Neural progenitor cell (in vitro differentiated cells): Measurements from ENCODE around the gene RNF169. TPM values are rescaled to one million over a fixed set of nuclear protein-coding genes. Genes with fewer than 3 reads are reported as not detected.
A peak's percentile ranks its signal among the peaks of the same experiment; 100 is the strongest.

ENCODE experiments used
- DNase-seq: peaks from one replicate; pipeline ENCODE4 v3.0.0-alpha.2; 2016; ENCODE audit warnings: low spot score
- H2AFZ ChIP-seq: fragments of 200-600 bp; sonication (generic); replicated peaks from 2 replicates; pipeline ENCODE4 v1.6.1; 2016; ENCODE audit warnings: antibody characterized with exemption
- H3F3A ChIP-seq: fragments of 200-600 bp; sonication (generic); 2 replicates; pipeline ENCODE4 v1.6.1; 2016; ENCODE audit warnings: antibody characterized with exemption, low read depth
- H3K27ac ChIP-seq: fragments of 200-600 bp; sonication (generic); 2 replicates; pipeline ENCODE4 v1.5.1; 2016; ENCODE audit warnings: mild to moderate bottlenecking
- H3K27me3 ChIP-seq: fragments of 200-600 bp; sonication (generic); 2 replicates; pipeline ENCODE4 v1.6.1; 2016; ENCODE audit warnings: mild to moderate bottlenecking, moderate library complexity
- H3K36me3 ChIP-seq: fragments of 200-600 bp; sonication (generic); 2 replicates; pipeline ENCODE4 v1.5.1; 2016
- H3K4me1 ChIP-seq: fragments of 200-600 bp; sonication (generic); 2 replicates; pipeline ENCODE4 v1.6.1; 2016; ENCODE audit warnings: mixed run types
- H3K4me2 ChIP-seq: fragments of 200-600 bp; sonication (generic); 2 replicates; pipeline ENCODE4 v1.6.1; 2016
- H3K4me3 ChIP-seq: fragments of 200-600 bp; sonication (generic); 2 replicates; pipeline ENCODE4 v1.5.1; 2016
- H3K79me2 ChIP-seq: fragments of 200-600 bp; sonication (generic); 2 replicates; pipeline ENCODE4 v1.6.1; 2016; ENCODE audit warnings: low read depth
- H3K9ac ChIP-seq: fragments of 200-600 bp; sonication (generic); 2 replicates; pipeline ENCODE4 v1.6.1; 2016
- H3K9me3 ChIP-seq: fragments of 200-600 bp; sonication (generic); 2 replicates; pipeline ENCODE4 v1.5.1; 2016; ENCODE audit warnings: low read depth
- H4K20me1 ChIP-seq: fragments of 200-600 bp; sonication (generic); 2 replicates; pipeline ENCODE4 v1.6.1; 2016; ENCODE audit warnings: low read depth
- H3K27ac Mint-ChIP-seq: 3 replicates; pipeline ENCODE4 v1.8.0; 2021; ENCODE audit warnings: mixed read lengths
- H3K27me3 Mint-ChIP-seq: 2 replicates; pipeline ENCODE4 v1.8.0; 2022; ENCODE audit warnings: low read depth, mild to moderate bottlenecking, inconsistent platforms, moderate library complexity, mixed read lengths; ENCODE audit not compliant: insufficient read depth
- H3K36me3 Mint-ChIP-seq: 3 replicates; pipeline ENCODE4 v1.8.0; 2021; ENCODE audit warnings: mixed read lengths
- H3K4me1 Mint-ChIP-seq: 3 replicates; pipeline ENCODE4 v1.8.0; 2021; ENCODE audit warnings: mixed read lengths
- H3K4me3 Mint-ChIP-seq: 3 replicates; pipeline ENCODE4 v1.8.0; 2021; ENCODE audit warnings: mild to moderate bottlenecking, moderate library complexity, mixed read lengths
- H3K9me3 Mint-ChIP-seq: 3 replicates; pipeline ENCODE4 v1.8.0; 2020; ENCODE audit warnings: mixed read lengths
- EZH2 ChIP-seq: fragments of 200-600 bp; sonication (generic); IDR thresholded peaks from 2 replicates; pipeline ENCODE4 v1.6.1; 2017; ENCODE audit warnings: antibody characterized with exemption, mild to moderate bottlenecking, moderate library complexity
- EZH2phosphoT487 ChIP-seq: fragments of 200-600 bp; sonication (generic); IDR thresholded peaks from 2 replicates; pipeline ENCODE4 v1.6.1; 2017; ENCODE audit warnings: antibody characterized with exemption
- microRNA-seq: library from miRNA; unstranded; fragments of <30 nt; microRNA quantifications from one replicate; pipeline ENCODE4, GENCODE V29; 2016
- small RNA-seq: library from RNA; depleted of rRNA; stranded (forward); fragments of <200 nt; gene quantifications from one replicate; pipeline ENCODE3, GENCODE V24; 2015
- total RNA-seq: library from RNA; depleted of rRNA; stranded (reverse); fragments of >200 nt; gene quantifications from 2 replicates; pipeline ENCODE4 v1.2.3, GENCODE V29; 2015; ENCODE audit warnings: low replicate concordance
- TF ChIP-seq, protein P1 (sequence below): fragments of 200-600 bp; sonication (generic); IDR thresholded peaks from 2 replicates; pipeline ENCODE4 v1.5.1; 2017; ENCODE audit warnings: antibody characterized with exemption, mild to moderate bottlenecking

RNF169 gene
- total RNA-seq, 1 donor from 2014 or later = 30.2 TPM

DNA sequence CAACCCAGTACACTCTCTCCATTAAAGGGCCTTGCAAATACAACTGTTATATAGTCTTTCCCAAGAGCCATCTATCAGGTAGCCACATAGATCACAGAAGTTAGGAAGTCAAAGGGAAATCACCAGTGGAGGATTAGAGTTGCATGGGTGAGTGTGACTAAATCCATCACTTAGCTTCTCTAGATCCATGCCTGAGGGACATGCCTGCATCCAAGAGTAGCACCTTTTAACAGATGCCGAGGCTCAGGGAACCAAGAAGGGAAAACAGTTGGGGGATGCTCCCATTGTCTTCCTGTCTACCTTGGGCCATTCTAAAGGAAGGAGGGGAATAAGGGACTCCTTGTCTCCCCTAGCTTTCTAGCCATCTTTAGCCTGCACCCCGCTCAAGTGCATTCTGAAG, 122.4 kb downstream of the RNF169 start:
- Mint-ChIP-seq H3K36me3 (peaks cover 68% of the 10 kb centered on the region), H3K27me3 (peaks cover 7% of the 10 kb centered on the region), H3K4me1 (no peaks in the 10 kb centered on the region), H3K4me3 (no peak overlapping the region), H3K9me3 (peaks cover 68% of the 10 kb centered on the region), H3K27ac (no peak overlapping the region)
- H3K4me3 ChIP-seq = no peak overlapping the region
- H3K79me2 ChIP-seq = no peaks in the 10 kb centered on the region
- no peak for DNase-seq
- TF ChIP-seq EZH2phosphoT487 (no peak), EZH2 (no peak)
- TF ChIP-seq, protein P1, sequence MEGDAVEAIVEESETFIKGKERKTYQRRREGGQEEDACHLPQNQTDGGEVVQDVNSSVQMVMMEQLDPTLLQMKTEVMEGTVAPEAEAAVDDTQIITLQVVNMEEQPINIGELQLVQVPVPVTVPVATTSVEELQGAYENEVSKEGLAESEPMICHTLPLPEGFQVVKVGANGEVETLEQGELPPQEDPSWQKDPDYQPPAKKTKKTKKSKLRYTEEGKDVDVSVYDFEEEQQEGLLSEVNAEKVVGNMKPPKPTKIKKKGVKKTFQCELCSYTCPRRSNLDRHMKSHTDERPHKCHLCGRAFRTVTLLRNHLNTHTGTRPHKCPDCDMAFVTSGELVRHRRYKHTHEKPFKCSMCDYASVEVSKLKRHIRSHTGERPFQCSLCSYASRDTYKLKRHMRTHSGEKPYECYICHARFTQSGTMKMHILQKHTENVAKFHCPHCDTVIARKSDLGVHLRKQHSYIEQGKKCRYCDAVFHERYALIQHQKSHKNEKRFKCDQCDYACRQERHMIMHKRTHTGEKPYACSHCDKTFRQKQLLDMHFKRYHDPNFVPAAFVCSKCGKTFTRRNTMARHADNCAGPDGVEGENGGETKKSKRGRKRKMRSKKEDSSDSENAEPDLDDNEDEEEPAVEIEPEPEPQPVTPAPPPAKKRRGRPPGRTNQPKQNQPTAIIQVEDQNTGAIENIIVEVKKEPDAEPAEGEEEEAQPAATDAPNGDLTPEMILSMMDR = no peak
- H3K4me1 ChIP-seq = no peaks in the 10 kb centered on the region
- H3K9me3 ChIP-seq = peaks cover 37% of the 10 kb centered on the region
- H3F3A ChIP-seq = no peaks in the 10 kb centered on the region
- H3K27me3 ChIP-seq = no peaks in the 10 kb centered on the region
- no peaks in the 10 kb centered on the region for H4K20me1 ChIP-seq
- H2AFZ ChIP-seq = no peak overlapping the region
- no peak overlapping the region for H3K4me2 ChIP-seq
- H3K27ac ChIP-seq = no peak overlapping the region
- no peaks in the 10 kb centered on the region for H3K36me3 ChIP-seq
- H3K9ac ChIP-seq = no peak overlapping the region

DNA sequence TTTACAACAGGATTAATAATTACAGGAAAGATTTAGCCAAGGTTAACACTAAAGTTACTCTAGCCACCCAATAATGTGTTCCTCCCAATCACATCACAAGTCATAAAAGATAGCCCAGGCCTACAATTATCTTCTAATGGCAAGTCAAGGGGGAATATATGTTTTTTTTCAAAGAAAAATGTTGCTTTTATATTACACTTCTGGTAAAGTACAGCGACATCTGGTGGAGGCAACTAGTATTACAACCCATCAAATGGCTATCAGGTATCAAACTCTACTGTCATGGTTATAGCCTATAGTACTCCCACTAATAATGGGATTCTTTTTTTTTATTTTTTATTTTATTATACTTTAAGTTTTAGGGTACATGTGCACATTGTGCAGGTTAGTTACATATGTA, 128.5 kb downstream of the RNF169 start:
- Histone ChIP-seq H3F3A (no peaks in the 10 kb centered on the region), H3K9ac (no peak overlapping the region), H3K79me2 (no peaks in the 10 kb centered on the region), H3K4me3 (no peak overlapping the region), H3K36me3 (no peaks in the 10 kb centered on the region), H2AFZ (no peak overlapping the region), H3K27me3 (no peaks in the 10 kb centered on the region), H3K4me1 (no peaks in the 10 kb centered on the region), H4K20me1 (no peaks in the 10 kb centered on the region), H3K4me2 (no peak overlapping the region), H3K9me3 (no peaks in the 10 kb centered on the region), H3K27ac (no peak overlapping the region)
- H3K9me3 Mint-ChIP-seq = peaks cover 21% of the 10 kb centered on the region
- H3K27me3 Mint-ChIP-seq = no peaks in the 10 kb centered on the region
- TF ChIP-seq, protein P1 = peak; percentile 53
- TF ChIP-seq EZH2 (no peak), EZH2phosphoT487 (no peak)
- no peak for DNase-seq
- H3K4me3 Mint-ChIP-seq = no peak overlapping the region
- H3K4me1 Mint-ChIP-seq = no peaks in the 10 kb centered on the region
- H3K27ac Mint-ChIP-seq = no peak overlapping the region
- H3K36me3 Mint-ChIP-seq = peaks cover 31% of the 10 kb centered on the region

Small RNA genes within 50 kb of the gene (microRNA-seq; reads per million reads assigned to microRNA genes)
- not detected for gene MIR4696

Small RNA genes within 50 kb of the gene (small RNA-seq; reads per million reads assigned to genes)
- gene MIR4696 (not detected), gene RN7SL239P (not detected)

Other genes with a start within 250 kb of the RNF169 start
- 45.4 and 56.9 TPM in 2 replicates for gene POLD3, start 156.3 kb upstream of the RNF169 start, total RNA-seq
- gene CHRDL2, start 17.4 kb upstream of the RNF169 start, total RNA-seq = 0.06 TPM in 1 of 2 replicates, not detected in the other
- 3.9 and 9.7 TPM in 2 replicates for gene XRRA1, start 200.2 kb downstream of the RNF169 start, total RNA-seq
- 66.9 and 100 TPM in 2 replicates for gene SPCS2, start 200.4 kb downstream of the RNF169 start, total RNA-seq
- gene NEU3, start 240.1 kb downstream of the RNF169 start, total RNA-seq = 12.4 and 17.9 TPM in 2 replicates